HG02759 (cell line): Measurements from ENCODE around the gene IL1RAPL1.

Experiments used
- ATAC-seq: cut with Tn5 transposase; IDR thresholded peaks from one replicate; pipeline ENCODE4 v1.9.1; 2021; ENCODE audit warnings: mild to moderate bottlenecking, moderate library complexity; ENCODE audit not compliant: unreplicated experiment

IL1RAPL1 gene

DNA sequence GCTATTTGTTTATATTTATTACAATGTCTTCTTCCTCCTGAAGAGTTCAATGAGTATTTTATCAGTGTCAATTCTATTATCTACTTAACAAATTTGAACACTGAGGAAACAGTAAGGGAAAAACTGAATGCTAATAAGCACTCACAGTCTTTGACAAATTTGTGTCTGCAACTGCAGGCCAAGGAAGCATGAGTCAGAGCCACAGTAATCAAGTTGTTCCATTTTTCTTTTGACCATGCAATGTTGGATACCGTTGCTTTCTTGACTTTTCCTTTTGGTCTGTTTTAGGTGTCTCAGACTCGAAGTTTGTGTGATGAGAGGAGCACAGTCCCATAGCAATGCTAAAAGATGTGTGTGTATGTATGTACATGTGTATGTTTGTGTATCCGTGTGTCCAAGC is 359.6 kb downstream of the IL1RAPL1 start:
- no peak for ATAC-seq

DNA sequence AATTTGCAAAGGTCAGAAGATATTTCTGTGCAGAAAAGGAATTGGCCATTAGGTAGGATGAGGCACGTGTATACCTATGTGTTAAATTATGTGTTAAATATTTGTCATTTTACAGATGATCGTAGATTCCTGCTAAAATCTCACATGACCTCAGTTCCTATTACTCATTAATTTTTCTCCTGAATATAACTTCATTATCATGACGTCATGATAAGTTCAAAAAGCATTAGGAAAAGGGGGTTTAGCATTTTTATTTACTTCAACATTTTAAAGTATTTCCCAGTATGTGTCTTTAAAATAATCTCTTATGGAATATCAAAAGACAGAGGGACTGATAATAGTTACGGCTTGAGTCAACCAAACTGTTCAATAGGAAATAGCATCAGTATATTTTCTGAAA is 372.8 kb downstream of the IL1RAPL1 start:
- ATAC-seq, result no peak

DNA sequence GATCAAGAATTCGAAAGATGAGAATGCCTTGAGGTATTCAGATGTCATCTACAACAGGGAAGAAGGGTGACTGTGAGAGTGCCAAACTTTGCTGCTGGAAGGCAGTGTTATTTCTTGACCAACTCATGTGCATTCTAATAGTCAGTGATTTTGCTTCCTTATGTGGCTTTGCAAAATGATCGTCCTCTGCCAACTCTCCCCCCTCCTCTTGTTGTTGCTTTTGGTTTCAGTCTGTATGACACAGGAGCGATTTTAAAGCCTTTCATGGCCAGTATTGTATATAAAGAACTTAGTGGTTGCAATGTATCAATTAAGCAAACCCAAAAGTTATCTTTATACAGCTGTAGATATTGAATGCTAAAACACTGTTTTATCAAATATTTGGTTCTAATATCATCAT is 379.1 kb downstream of the IL1RAPL1 start:
- ATAC-seq, result no peak

DNA sequence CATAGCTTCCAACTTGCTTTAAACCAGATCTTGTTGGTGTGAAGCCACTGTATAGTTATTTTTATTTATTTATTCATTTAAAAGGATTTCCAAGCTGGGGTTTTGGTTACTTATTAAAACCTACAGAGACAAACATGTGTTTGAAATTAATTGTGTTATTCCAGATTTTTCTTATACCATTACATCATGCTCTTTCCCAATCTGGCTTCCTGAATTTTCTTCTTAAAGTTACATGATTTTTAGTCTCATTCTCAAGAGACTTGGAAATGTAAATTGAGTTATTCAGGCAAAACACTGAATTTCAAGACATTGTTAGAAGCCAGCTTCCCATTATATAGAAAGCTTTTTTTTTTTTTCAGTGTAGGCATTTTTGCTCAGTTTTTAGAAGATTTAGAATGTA is 381.9 kb downstream of the IL1RAPL1 start:
- ATAC-seq, result no peak

DNA sequence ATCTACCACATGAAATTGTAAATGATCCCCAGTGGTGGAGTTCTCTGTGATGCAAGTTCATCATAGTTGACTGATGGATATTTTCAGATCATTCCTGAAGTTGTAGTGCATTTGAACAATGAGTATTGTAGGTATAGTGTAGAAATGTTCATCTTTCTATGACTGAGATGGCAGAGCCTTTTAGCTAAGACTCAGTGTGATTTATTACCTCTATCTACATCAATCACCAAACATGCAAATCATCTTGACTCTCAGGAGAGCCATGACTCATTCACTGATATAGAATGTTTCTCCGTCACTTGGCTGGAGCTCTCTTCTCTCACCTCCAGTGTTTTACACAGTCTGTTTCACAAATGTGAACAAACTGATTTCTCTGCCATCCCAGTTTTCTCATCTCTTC is 392.6 kb downstream of the IL1RAPL1 start:
- no peak for ATAC-seq

DNA sequence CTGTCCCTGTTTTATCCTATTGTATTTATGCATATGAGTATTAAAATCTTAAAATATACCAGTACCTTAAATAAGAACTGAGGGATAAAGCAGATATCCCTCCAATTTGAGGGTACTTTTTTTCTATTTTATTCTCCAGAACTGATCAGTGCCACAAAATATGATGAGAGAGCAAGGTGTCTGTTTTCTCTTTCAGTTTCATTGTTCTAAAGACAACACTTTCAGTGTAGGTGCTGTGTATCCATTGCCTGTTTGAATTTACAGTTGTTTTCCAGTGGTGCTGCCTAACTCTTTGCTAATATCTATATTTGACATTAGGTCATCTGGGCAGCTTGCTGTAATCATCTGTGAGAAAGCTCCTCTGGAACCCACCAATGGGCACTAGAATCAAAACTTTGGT is 394.7 kb downstream of the IL1RAPL1 start:
- ATAC-seq, result no peak

DNA sequence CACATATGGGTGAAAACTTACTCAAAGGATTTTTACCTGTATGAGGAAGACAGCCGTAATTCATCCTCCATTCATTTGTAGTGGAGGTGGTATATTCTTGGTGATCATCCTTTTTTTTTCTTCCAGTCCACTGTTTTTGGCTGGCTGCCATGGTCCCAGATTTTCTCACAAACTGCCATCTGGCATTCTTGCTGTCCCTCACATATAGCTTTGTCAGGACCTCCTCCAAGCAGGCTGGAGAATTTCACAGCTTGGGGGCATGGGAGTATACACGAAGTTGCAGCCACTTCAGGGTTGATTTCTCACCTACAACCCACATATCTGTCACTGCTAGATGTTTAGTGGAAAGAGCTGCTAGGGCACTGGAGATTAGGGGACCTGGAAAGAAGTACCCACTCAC is 401.0 kb downstream of the IL1RAPL1 start:
- ATAC-seq, result no peak

DNA sequence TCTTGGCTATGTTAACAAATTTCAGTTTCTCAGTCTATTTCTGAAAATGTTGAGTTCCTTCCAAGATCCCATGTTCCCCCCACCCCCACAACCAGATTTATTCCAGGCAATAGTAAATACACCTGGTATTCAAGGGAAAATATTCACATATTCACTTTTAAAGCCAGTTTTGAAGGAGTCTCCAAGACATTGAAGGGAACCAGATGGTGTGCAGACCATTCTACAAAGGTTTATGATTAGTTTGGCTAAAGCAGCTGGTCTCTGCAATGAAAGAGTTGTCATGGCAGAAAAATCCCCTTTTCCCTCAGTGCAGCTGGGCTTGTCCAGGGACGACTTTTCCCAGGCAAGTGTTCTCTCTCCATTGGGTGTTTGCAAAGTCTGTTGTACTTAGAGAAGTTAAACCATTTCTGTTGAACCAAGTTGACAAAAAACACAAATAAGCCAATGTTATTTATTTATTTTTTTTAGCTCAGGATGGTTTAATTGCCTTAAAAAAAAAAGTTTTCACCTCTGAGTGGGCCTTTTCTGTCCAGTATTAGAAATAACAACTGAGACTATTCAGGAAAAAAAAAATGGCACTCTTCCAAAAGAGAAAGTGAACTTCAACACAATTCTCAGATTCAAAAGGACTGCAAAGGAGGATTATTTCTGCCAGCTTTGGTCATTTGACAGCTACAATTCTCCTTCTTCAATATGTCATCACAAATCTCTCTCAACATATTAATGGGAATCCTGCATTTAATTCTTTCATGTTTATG is 410.6 kb downstream of the IL1RAPL1 start:
- no peak for ATAC-seq

DNA sequence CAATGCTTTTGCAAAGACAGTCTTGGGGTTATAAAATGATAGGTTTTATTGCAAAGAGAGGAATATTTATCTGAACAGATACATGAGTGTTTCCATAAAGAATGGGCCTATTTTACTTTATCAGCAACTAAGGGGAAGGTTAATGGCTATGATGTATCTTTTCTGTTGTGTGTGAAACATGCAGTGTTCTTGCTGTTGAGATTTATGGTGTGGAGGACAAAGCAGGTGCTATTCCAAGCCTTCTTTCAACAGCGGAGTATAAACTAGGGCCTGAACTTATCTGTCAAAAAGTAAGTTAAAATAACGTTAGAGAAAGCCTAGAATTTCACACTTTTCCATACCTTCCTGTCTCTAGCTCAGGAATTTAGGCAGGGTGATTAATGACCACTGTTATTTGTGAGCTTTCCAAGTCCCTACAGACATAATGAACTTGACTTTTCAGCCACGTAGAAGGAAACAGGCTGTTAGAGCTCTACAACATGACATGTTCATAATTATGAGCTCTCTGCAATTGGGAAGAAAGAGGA is 411.4 kb downstream of the IL1RAPL1 start:
- no peak for ATAC-seq

DNA sequence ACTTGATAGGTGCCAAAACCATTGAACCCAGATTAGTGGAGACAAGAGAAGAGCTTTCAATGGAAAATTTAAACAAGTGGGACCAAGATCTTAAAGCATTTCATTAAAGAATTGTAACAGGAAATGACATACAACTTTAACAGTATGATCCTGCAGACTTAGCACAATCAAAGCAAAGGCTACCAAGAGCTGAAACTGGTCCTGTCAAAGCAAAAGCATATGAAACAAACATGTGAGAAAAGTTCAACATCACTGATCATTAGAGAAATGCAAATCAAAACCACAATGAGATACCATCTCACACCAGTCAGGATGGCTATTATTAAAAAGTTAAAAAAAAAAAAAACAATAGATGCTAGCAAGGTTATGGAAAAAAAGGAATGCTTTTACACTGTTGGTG is 425.6 kb downstream of the IL1RAPL1 start:
- ATAC-seq, result no peak

DNA sequence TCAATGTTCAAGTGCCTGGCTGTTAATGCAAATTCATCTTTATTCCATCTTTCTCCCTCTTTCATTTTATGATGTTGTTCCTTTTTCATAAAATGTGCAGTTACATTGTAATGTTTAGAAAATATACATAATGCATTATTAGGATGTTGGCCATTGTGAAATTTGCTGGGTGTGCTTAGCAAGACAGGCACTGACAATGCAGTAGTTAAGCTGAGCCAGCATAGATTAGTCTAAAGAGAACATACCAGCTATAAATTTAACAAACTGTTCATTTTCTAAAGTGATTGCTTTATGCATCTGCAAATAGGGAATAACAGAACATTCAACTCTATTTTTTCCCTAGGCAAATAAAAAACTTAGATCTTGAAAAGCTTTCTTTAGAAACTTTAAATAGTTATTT is 436.0 kb downstream of the IL1RAPL1 start:
- ATAC-seq, result no peak

DNA sequence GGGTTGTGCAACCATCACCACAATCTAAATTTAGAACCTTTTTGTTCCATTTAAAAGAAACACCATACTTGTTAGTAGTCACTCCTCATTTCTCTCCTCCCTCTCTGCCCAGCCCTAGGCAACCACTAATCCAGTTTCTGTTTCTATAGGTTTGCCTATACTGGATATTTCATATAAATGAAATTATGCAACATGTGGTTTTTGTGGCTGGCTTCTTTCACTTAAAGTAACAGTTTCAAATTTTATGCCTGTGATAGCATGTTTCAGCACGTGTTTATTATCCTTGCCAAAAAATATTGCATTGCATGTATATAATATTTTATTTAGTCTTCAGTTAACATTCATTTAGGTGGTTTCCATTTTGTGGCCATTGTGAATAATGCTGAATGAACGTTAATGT is 437.6 kb downstream of the IL1RAPL1 start:
- ATAC-seq, result no peak

DNA sequence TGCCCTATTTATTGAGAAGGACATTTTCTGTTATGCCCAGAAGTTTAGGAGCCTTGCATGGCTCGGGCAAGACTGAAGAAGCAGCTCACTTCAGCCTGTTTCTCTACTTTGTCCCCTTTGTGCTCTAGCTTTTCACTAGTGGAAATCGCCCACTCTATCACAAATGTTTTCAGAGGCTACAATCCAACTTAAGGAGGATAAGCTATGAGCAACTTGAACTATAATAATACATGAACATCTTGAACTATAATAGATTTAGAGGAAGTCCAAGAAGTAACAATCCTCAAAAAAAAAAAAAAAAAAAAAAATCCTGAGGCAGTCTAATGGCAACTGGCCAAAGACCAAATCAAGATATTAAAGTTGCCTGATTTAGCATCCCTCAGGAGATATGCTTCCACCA is 452.3 kb downstream of the IL1RAPL1 start:
- no peak for ATAC-seq

DNA sequence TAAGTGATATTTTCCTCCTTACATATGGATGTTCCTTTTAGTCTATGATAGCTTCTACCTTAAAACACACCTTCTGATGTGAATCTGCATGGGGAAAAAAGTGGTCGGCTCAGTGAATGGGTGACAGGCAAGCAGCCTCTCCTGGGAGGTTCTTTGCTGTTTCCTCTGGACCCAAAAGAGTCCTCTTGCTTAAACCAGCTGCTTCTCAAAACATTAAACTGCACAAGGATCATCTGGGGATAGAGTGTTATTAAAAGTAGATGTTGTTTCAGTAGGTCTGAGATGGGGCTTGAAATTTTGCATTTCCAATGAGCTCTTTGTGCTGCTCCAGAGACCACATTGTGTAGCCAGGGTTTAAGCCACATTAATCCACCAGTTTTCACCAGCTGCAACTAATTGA is 452.9 kb downstream of the IL1RAPL1 start:
- ATAC-seq, result no peak

DNA sequence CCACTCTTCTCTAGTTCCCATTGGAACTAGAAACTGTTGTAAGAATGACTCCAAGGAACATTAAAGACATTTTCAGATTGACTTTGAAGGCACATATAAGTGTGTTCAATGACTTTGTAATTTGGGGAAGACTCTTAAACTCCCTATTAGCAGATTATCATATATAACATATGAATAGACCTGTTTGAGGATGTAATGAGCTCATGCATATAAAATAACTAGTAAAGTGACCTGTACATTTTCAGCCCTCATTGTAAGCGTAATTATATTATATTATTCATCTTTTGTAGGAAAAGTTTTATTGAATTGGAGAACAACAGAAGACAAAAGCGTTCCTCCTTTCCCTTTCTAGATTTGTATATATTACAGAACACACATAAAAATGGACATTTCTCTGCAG is 455.1 kb downstream of the IL1RAPL1 start:
- ATAC-seq, result no peak

DNA sequence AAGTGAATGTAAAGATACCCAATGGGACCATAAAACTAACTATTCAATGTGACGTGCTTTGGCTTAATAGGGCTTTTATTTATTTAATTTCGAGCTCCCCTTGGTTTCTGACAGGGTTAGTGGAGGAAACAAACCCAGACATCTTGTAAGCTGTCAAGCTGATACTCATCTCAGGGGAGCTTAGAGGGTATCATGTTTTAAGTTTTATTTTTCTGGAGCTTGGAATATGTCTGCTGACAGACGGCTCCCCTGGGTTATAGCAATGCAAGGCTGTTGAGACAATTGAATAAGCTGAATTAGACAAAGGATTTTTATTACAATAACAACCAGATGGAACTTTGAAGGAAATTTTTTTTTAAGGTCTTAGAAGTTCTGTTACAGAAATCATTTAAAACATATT is 456.5 kb downstream of the IL1RAPL1 start:
- no peak for ATAC-seq

DNA sequence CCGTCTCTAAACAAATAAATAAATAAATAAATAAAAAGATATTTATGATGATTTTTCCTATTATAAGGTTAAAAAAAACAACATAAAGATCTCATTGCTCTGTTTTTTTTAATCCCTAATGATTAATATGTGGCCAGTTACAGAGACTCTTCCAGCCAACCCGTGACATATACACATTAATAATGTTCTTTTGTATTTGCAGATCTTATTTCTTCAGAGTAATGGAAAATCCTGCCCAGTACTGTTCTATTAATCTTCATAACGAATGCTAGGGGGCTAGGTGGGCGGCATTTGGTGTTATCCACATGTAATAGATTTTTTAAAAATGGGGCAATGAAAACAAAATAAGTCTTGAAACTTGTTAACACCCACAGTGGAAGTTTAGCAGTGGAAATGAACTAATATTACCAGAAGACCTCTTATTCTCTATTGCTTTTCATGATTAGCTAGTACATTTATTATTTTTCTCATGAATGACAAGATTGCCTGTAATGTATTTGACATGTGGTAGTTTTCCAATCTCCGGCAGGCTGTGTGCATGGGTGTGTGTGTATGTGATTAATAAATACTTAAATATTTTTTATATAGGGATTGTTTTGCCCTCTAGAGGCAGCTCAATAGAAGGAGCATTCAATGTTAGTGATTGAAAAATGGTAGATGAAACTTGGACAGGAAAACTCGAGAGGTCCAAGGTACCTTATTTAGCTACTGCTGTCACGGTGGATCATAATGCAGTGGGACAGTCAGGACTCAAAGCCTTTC is 457.4 kb downstream of the IL1RAPL1 start:
- no peak for ATAC-seq

DNA sequence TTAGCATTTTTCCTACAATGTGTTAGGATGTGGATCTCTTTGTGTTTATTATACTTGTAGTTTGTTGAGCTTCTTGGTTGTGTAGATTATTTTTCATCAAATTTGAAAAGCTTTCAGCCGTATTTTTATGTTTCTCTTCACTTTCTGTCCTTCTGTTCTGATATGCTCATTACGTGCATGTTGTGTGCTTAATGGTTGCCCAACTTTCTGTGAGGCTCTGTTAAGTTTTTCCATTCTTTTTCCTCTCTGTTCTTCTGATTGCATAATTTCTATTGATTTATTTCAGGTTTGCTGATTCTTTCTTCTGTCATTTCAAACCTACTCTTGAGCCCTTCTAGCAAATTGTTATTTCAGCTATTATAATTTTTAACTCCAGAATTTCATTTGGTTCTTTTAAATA is 478.2 kb downstream of the IL1RAPL1 start:
- no peak for ATAC-seq

DNA sequence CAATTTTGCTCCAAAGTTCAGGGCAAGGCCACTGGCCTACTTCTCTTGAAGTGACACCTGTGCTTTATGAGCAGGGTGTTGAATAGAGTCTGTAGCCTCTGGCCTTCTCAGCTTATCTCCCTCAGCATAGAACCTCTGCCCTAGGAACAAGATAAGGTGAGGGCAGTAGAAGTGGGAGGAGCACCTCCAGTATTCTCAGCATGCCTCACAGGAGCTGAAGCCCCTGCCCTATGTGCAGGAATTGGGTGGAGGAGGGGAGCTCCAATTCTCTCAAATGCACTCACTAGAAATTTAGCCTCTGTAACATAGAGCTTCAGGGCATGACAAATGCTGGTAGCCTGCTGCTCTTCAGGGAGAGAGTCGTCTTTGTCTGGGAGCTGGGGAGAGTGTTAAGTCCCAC is 479.3 kb downstream of the IL1RAPL1 start:
- ATAC-seq, result no peak

DNA sequence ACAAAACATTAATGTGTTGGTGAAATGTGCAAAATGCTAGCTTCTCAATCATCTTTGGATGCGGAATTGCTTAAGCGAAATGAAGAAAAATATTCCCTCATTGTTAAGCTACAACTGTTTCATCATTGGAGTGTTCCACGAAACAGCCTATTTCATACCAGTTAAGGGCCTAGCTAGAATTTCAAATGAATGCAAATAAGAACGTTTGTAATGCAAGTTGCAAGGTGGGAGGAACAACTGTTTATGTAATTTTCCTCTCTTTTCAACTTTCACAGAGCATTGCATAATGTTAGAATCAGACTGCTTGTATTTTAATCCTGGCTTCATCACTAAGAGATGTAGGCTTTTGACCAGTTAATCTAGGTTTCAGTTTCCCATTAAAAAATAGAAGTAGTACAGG is 480.1 kb downstream of the IL1RAPL1 start:
- no peak for ATAC-seq

DNA sequence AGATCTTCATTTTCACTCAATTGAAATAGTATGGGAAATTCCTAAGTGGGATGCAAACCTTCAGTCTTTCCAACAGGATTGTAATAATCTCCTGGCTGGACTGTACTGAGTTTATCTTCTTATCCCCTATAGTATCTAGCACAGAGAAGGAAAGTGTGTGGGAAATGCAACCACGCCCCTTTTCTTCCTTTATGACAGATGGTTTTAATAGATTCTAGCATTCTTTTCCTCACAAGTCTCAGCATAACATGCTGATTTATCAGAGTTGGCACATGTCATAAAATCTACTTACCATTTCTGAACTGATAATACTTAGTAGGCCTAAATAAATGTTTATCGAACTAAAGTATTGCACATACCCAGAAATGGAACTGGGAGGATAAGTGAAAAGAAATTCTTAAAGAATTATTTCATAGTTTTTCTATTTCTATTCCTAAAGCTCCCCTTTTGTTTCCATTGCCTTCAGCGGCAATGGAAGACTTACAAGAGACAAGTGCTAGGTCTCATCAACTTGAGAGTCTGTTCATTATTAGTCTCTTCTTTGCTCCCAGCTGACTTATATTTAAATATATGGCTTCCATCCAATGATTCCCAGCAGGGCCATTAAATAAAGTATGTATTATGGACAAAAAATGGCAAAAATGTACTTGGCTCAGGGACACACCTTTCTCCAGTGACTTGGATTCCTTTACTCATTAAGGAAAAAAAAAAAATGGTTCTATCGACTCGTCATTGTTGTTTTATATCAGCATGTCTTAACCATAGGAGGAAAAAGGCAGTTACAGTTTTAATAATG is 484.5 kb downstream of the IL1RAPL1 start:
- no peak for ATAC-seq

DNA sequence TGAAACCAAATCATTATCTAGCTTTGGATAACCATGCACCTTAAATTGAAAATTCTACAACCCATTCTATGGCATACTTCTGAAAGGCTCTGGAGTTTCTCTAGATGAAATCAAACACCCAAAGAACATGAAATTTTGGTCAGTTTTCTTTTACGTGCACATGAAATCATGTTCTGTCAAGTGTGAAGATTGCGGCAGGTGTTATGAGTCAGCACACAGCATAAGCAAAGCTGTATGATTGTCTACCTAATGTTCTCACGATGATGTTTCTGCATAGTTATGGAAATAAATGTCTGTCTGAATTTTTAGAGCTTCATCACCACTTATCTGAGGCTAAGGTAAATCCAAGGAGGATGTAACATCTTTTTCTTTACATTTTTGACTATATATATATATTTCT is 495.3 kb downstream of the IL1RAPL1 start:
- no peak for ATAC-seq
